ENCODE data around the gene PAQR7.

The PAQR7 gene

GRCh38 chr1:25874209-25874608 lies 1.3 kb downstream of the PAQR7 start:
- no peak for TF ChIP-seq CTCF (conservative IDR thresholded peaks at IDR 0.05; ENCODE audit: low read depth, low read length)
- no peak overlapping the region for H3K4me3 ChIP-seq (ENCODE audit: low read length)
- no peak for DNase-seq (ENCODE audit: low read depth)

- H3K4me3 ChIP-seq (ENCODE audit: low read length) = no peak overlapping the region
- no peak for TF ChIP-seq CTCF (conservative IDR thresholded peaks at IDR 0.05; ENCODE audit: low read depth, low read length)
- DNase-seq (ENCODE audit: low read depth) = no peak
Measured at GRCh38 chr1:25873120-25873519, 2.4 kb downstream of the PAQR7 start.

- DNase-seq (ENCODE audit: low read depth) = no peak
- TF ChIP-seq CTCF (conservative IDR thresholded peaks at IDR 0.05; ENCODE audit: low read depth, low read length) = no peak
- H3K4me3 ChIP-seq (ENCODE audit: low read length) = no peak overlapping the region
Measured at GRCh38 chr1:25872713-25873112, 2.8 kb downstream of the PAQR7 start.

- H3K4me3 ChIP-seq (ENCODE audit: low read length) = no peak overlapping the region
- no peak for TF ChIP-seq CTCF (conservative IDR thresholded peaks at IDR 0.05; ENCODE audit: low read depth, low read length)
- DNase-seq (ENCODE audit: low read depth) = no peak
Measured at GRCh38 chr1:25871704-25872494, 3.6 kb downstream of the PAQR7 start.

GRCh38 chr1:25871086-25871703 lies 4.3 kb downstream of the PAQR7 start:
- no peak for TF ChIP-seq CTCF (conservative IDR thresholded peaks at IDR 0.05; ENCODE audit: low read depth, low read length)
- no peak overlapping the region for H3K4me3 ChIP-seq (ENCODE audit: low read length)
- no peak for DNase-seq (ENCODE audit: low read depth)

GRCh38 chr1:25870614-25871013 lies 4.9 kb downstream of the PAQR7 start:
- TF ChIP-seq CTCF (conservative IDR thresholded peaks at IDR 0.05; ENCODE audit: low read depth, low read length) = no peak
- no peak overlapping the region for H3K4me3 ChIP-seq (ENCODE audit: low read length)
- no peak for DNase-seq (ENCODE audit: low read depth)
